Keratinocyte (primary cell): Measurements from ENCODE around the gene MID1. TPM values are rescaled to one million over a fixed set of nuclear protein-coding genes. Genes with fewer than 3 reads are reported as not detected.

Source experiments
- DNase-seq: peaks from one replicate; pipeline ENCODE4 v3.0.0-alpha.2; 2011; ENCODE audit warnings: low read depth, missing footprints, low spot score
- FAIRE-seq: peaks from 2 replicates; lab custom pipeline; 2011; peaks lifted over from hg19 to GRCh38; lab: Jason Lieb, UNC
- H2AFZ ChIP-seq: 2 replicates; pipeline ENCODE4 v1.6.0; 2012; ENCODE audit warnings: low read length, control low read depth, inconsistent platforms; ENCODE audit not compliant: control insufficient read depth
- H3K27ac ChIP-seq: 2 replicates; pipeline ENCODE4 v1.5.1; 2011; ENCODE audit warnings: low read length; ENCODE audit not compliant: control insufficient read depth, insufficient read depth
- H3K27me3 ChIP-seq: 3 replicates; pipeline ENCODE4 v1.6.0; 2011; ENCODE audit warnings: low read length; ENCODE audit not compliant: control insufficient read depth, insufficient read depth; ENCODE audit errors: extremely low read depth
- H3K36me3 ChIP-seq, 2 experiments: 2 replicates in 1 of 2; 3 replicates in 1 of 2; pipeline ENCODE4 v1.5.1; 2011; ENCODE audit warnings: low read length in 2 of 2, mild to moderate bottlenecking in 1 of 2; ENCODE audit not compliant: control insufficient read depth in 2 of 2, insufficient read depth in 2 of 2; ENCODE audit errors: extremely low read depth in 1 of 2
- H3K4me1 ChIP-seq: 3 replicates; pipeline ENCODE4 v1.5.1; 2011; ENCODE audit warnings: low read length; ENCODE audit not compliant: control insufficient read depth, insufficient read depth; ENCODE audit errors: extremely low read depth
- H3K4me2 ChIP-seq: 3 replicates; pipeline ENCODE4 v1.6.0; 2011; ENCODE audit warnings: low read depth, low read length; ENCODE audit not compliant: control insufficient read depth, insufficient read depth; ENCODE audit errors: extremely low read depth
- H3K4me3 ChIP-seq, 3 experiments: fragments of 200-600 bp in 1 of 3; sonication (generic) in 1 of 3; 2 replicates in 2 of 3; 3 replicates in 1 of 3; pipeline ENCODE4 v1.5.1; 2011 to 2016; ENCODE audit warnings: low read length in 3 of 3, mild to moderate bottlenecking in 3 of 3, control low read depth in 2 of 3, inconsistent platforms in 1 of 3, low read depth in 1 of 3, mixed read lengths in 1 of 3, mixed run types in 1 of 3, moderate library complexity in 1 of 3; ENCODE audit not compliant: control insufficient read depth in 2 of 3, insufficient read depth in 2 of 3; ENCODE audit errors: extremely low read depth in 1 of 3
- H3K79me2 ChIP-seq: 2 replicates; pipeline ENCODE4 v1.6.0; 2012; ENCODE audit warnings: low read length; ENCODE audit not compliant: control insufficient read depth, insufficient read depth
- H3K9ac ChIP-seq: 3 replicates; pipeline ENCODE4 v1.6.0; 2011; ENCODE audit warnings: low read length; ENCODE audit not compliant: control insufficient read depth, insufficient read depth; ENCODE audit errors: extremely low read depth
- H3K9me1 ChIP-seq: 3 replicates; pipeline ENCODE4 v1.6.0; 2011; ENCODE audit warnings: low read length; ENCODE audit not compliant: control insufficient read depth, insufficient read depth; ENCODE audit errors: extremely low read depth
- H3K9me3 ChIP-seq: 2 replicates; pipeline ENCODE4 v1.5.1; 2012; ENCODE audit warnings: low read depth, low read length; ENCODE audit not compliant: control insufficient read depth
- H4K20me1 ChIP-seq: 3 replicates; pipeline ENCODE4 v1.6.0; 2011; ENCODE audit warnings: low read length; ENCODE audit not compliant: control insufficient read depth, insufficient read depth; ENCODE audit errors: extremely low read depth
- EZH2 ChIP-seq: IDR thresholded peaks from one replicate; pipeline ENCODE4 v1.6.1; 2012; ENCODE audit warnings: inconsistent platforms, mild to moderate bottlenecking, low read length, moderate library complexity
- dilution Hi-C: fragments of 300-500 bp; cut with MboI; formaldehyde crosslinking; loops from one replicate; pipeline ENCODE4 v1.7.0; 2020; ENCODE audit warnings: low sequenced_read_pairs; ENCODE audit not compliant: extremely low pct_ligation_motif_present
- polyA plus RNA-seq, 5 experiments: library from polyadenylated mRNA; depleted of rRNA in 3 of 5; stranded (reverse) in 3 of 5; stranded (forward) in 1 of 5; unstranded in 1 of 5; fragments of >200 nt; gene quantifications; 1 replicate in 1 of 5; 2 replicates in 3 of 5; 3 replicates in 1 of 5; pipeline versions ENCODE4 v1.2.1 to v1.2.3, GENCODE V29; 2011 to 2012; ENCODE audit warnings: missing spikeins in 2 of 5, low read depth in 1 of 5, low replicate concordance in 1 of 5
- TF ChIP-seq, protein P1 (sequence below), 3 experiments: IDR thresholded peaks in 1 of 3; conservative IDR thresholded peaks in 1 of 3; optimal IDR thresholded peaks in 1 of 3; 2 replicates in 2 of 3; 3 replicates in 1 of 3; pipeline versions ENCODE3 to v1.5.1; 2011; ENCODE audit warnings: low read length in 3 of 3, mild to moderate bottlenecking in 3 of 3, moderate library complexity in 2 of 3, control low read depth in 1 of 3, inconsistent platforms in 1 of 3; ENCODE audit not compliant: insufficient read depth in 2 of 3; ENCODE audit errors: extremely low read depth in 1 of 3

MID1 gene
- polyA plus RNA-seq, 1 donor (not counting 4 experiments of a cell fraction or from before 2014, with no cell fraction given): 9.2 TPM

DNA sequence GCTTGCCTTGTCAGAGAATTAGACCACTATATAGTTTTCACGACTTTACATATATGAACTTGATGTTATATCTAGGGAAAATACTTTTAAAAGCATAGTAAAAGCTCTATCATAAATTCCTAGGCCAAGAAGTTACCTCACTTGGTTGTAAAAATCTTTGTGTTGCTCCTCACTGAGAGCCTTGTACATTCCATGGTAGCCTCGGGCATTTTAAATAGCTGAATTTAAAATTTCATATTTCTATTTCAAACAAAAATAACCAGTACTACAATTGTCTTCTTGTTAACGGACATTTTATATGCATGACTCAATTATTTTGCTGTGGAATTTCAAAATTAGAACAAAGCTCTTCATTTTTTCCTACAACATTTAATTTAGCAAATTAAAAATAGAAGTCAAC is 107.6 kb downstream of the MID1 start:
- H3K27ac ChIP-seq: no peak overlapping the region
- dilution Hi-C loops: no loop called here
- FAIRE-seq: no peak

DNA sequence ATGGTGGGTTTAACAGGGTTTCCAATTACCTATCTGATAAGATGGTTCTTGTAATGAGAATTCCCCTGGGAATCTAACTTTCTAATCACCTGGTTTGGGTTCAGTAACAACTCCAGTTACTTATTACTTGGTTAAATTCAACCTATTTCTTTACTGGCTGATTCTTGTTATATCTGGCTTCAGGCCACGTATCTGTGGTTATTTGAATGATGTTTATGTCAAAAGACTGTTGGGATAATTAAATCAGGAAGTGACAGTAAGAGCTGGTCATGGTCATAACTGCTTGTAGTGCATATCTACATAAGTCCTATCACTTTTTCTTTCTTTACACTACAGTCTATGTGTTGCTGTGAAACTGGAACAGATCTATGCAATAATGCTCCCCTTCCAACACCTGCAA is 108.1 kb downstream of the MID1 start:
- no peaks in the 10 kb centered on the region for H3K79me2 ChIP-seq
- H3K27ac ChIP-seq: no peak overlapping the region
- H3K4me1 ChIP-seq: no peaks in the 10 kb centered on the region
- H3K9me3 ChIP-seq: no peaks in the 10 kb centered on the region
- H3K27me3 ChIP-seq: no peaks in the 10 kb centered on the region
- dilution Hi-C loops: no loop called here
- no peak overlapping the region for H3K4me2 ChIP-seq
- no peak overlapping the region for H3K4me3 ChIP-seq
- no peaks in the 10 kb centered on the region for H4K20me1 ChIP-seq
- no peak overlapping the region for H2AFZ ChIP-seq
- H3K36me3 ChIP-seq: no peaks in the 10 kb centered on the region
- DNase-seq (no peak), FAIRE-seq (peak; percentile 26)
- H3K9me1 ChIP-seq: no peaks in the 10 kb centered on the region
- no peak overlapping the region for H3K9ac ChIP-seq
- TF ChIP-seq EZH2: no peak
- TF ChIP-seq, protein P1, sequence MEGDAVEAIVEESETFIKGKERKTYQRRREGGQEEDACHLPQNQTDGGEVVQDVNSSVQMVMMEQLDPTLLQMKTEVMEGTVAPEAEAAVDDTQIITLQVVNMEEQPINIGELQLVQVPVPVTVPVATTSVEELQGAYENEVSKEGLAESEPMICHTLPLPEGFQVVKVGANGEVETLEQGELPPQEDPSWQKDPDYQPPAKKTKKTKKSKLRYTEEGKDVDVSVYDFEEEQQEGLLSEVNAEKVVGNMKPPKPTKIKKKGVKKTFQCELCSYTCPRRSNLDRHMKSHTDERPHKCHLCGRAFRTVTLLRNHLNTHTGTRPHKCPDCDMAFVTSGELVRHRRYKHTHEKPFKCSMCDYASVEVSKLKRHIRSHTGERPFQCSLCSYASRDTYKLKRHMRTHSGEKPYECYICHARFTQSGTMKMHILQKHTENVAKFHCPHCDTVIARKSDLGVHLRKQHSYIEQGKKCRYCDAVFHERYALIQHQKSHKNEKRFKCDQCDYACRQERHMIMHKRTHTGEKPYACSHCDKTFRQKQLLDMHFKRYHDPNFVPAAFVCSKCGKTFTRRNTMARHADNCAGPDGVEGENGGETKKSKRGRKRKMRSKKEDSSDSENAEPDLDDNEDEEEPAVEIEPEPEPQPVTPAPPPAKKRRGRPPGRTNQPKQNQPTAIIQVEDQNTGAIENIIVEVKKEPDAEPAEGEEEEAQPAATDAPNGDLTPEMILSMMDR (optimal IDR thresholded peaks at IDR 0.05 in 1 of 3, IDR thresholded peaks at IDR 0.05 in 1 of 3, conservative IDR thresholded peaks at IDR 0.05 in 1 of 3; ENCODE audit: extremely low read depth in 1 of 3, insufficient read depth in 2 of 3, low read length in 3 of 3): no peak

More for the DNA sequence above, 107.6 kb downstream of the MID1 start:
- Histone ChIP-seq H3K9ac (no peak overlapping the region), H3K4me1 (no peaks in the 10 kb centered on the region), H2AFZ (no peak overlapping the region), H3K27me3 (no peaks in the 10 kb centered on the region), H3K9me1 (no peaks in the 10 kb centered on the region), H3K9me3 (no peaks in the 10 kb centered on the region), H3K4me2 (no peak overlapping the region), H4K20me1 (no peaks in the 10 kb centered on the region), H3K4me3 (no peak overlapping the region), H3K79me2 (no peaks in the 10 kb centered on the region), H3K36me3 (peaks cover 0 to 1% of the 10 kb centered on the region in 2 experiments)
- TF ChIP-seq EZH2: no peak
- TF ChIP-seq, protein P1 (optimal IDR thresholded peaks at IDR 0.05 in 1 of 3, IDR thresholded peaks at IDR 0.05 in 1 of 3, conservative IDR thresholded peaks at IDR 0.05 in 1 of 3; ENCODE audit: extremely low read depth in 1 of 3, insufficient read depth in 2 of 3, low read length in 3 of 3): no peak
- no peak for DNase-seq
